Stomach smooth muscle (tissue), 2 donors: ENCODE data around the gene FAT1.

Experiments
- H3K27ac ChIP-seq: one replicate; pipeline ENCODE4 v1.7.0; 2013; ENCODE audit warnings: mild to moderate bottlenecking, low read length, inconsistent platforms
- H3K27me3 ChIP-seq, 2 donors: one replicate each; pipeline ENCODE4 v1.7.0; 2013; ENCODE audit warnings: low read length in 2 of 2; ENCODE audit not compliant: insufficient read depth in 2 of 2, control insufficient read depth in 1 of 2
- H3K36me3 ChIP-seq, 2 donors: one replicate each; pipeline ENCODE4 v1.7.0; 2013; ENCODE audit warnings: low read length in 2 of 2; ENCODE audit not compliant: control insufficient read depth in 2 of 2, insufficient read depth in 2 of 2
- H3K4me1 ChIP-seq: one replicate; pipeline ENCODE4 v1.7.0; 2013; ENCODE audit warnings: low read length; ENCODE audit not compliant: control insufficient read depth, insufficient read depth
- H3K4me3 ChIP-seq, 2 donors: one replicate each; pipeline ENCODE4 v1.7.0; 2013; ENCODE audit warnings: low read length in 2 of 2
- H3K9ac ChIP-seq, 2 donors: one replicate each; pipeline ENCODE4 v1.7.0; 2013; ENCODE audit warnings: low read length in 2 of 2, mild to moderate bottlenecking in 1 of 2
- H3K9me3 ChIP-seq, 2 donors: one replicate each; pipeline ENCODE4 v1.7.0; 2013; ENCODE audit warnings: low read length in 2 of 2; ENCODE audit not compliant: control insufficient read depth in 2 of 2
- donor health status: healthy.
- donor health status: Pancreatic carcinoma.

The FAT1 gene

DNA sequence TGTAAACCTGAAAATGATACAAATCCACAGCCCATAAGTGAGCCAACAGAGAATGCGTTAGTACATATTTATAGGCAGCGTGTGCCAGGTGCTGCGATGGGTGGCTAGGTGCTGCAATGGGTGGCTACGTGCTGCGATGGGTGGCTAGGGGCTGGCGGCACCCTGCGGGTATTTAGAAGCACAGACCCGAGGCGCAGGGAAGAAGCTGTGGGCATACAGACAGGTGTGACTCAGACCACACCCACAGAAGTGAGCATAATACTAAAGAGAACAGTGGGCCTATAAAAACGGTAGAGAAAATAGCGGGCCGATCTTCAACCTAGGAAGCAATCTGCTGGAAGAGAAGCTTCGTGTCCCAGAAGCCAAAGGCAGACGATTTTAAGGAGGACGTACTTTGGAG lies 81.1 kb downstream of the FAT1 start:
- no peaks in the 10 kb centered on the region for H3K27me3 ChIP-seq
- no peak overlapping the region for H3K9ac ChIP-seq
- no peaks in the 10 kb centered on the region for H3K9me3 ChIP-seq
- peaks cover 2 to 10% of the 10 kb centered on the region in 2 donors for H3K36me3 ChIP-seq
- no peak overlapping the region for H3K27ac ChIP-seq
- H3K4me3 ChIP-seq: no peak overlapping the region
- H3K4me1 ChIP-seq: peaks cover 4% of the 10 kb centered on the region

DNA sequence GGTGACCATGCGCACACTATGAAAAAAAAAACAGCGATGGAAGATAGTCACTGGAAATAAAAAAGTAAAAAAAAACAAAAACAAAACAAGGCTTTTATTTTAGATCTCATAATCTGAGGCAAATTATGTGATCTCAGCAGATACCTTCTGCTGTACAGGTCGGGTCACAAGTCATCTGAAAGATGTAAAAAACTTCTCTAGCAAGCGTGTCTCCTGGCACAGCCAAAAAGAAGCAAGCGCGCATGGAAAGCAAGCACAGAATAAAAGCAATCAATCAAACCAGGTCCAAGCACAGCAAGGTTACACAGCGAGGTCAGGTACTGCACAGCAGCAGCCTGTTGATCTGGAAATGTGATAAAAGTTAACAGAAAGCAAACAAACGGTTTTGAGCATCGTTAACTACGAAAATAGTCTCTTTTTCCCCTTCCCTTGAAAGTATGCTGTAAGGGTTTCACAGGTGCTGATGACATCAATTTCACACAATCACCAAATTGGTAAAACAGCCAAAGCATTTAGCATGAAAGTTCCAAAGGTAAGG lies 89.0 kb downstream of the FAT1 start:
- peaks cover 34% of the 10 kb centered on the region in 2 donors for H3K36me3 ChIP-seq
- H3K27ac ChIP-seq: no peak overlapping the region
- no peaks in the 10 kb centered on the region for H3K27me3 ChIP-seq
- no peaks in the 10 kb centered on the region for H3K4me1 ChIP-seq
- H3K4me3 ChIP-seq: no peak overlapping the region
- no peak overlapping the region for H3K9ac ChIP-seq
- H3K9me3 ChIP-seq: no peaks in the 10 kb centered on the region

DNA sequence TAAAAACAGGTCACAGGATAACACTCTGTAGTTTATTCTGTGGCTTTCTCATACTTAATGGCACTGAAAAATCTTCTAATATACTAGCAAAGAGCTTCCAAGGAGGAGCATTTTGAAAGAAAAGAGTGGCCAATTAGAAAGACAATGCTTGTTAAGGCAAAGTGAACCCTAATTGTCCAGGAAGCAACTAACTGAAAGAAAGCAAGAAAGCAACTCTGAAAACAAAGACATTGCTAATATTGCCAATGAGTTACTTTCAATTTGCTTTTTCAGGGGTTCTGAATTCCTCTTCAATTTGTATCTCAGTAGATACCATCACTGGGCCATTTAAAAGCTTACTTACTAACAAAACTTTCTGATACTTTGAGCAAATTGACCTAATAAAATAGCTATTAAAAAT lies 89.8 kb downstream of the FAT1 start:
- Histone ChIP-seq H3K4me1 (no peaks in the 10 kb centered on the region), H3K36me3 (peaks cover 29 to 36% of the 10 kb centered on the region in 2 donors)

GRCh38 chr4:186630128-186630527 lies 93.5 kb downstream of the FAT1 start:
- Histone ChIP-seq H3K4me1 (no peaks in the 10 kb centered on the region), H3K27me3 (no peaks in the 10 kb centered on the region), H3K9ac (no peak overlapping the region), H3K27ac (no peak overlapping the region), H3K36me3 (peaks cover 33 to 41% of the 10 kb centered on the region in 2 donors), H3K9me3 (no peaks in the 10 kb centered on the region), H3K4me3 (no peak overlapping the region)

More for the DNA sequence above, 89.8 kb downstream of the FAT1 start:
- H3K4me3 ChIP-seq: no peak overlapping the region
- no peak overlapping the region for H3K9ac ChIP-seq
- H3K27me3 ChIP-seq: no peaks in the 10 kb centered on the region
- no peak overlapping the region for H3K27ac ChIP-seq
- H3K9me3 ChIP-seq: no peaks in the 10 kb centered on the region

DNA sequence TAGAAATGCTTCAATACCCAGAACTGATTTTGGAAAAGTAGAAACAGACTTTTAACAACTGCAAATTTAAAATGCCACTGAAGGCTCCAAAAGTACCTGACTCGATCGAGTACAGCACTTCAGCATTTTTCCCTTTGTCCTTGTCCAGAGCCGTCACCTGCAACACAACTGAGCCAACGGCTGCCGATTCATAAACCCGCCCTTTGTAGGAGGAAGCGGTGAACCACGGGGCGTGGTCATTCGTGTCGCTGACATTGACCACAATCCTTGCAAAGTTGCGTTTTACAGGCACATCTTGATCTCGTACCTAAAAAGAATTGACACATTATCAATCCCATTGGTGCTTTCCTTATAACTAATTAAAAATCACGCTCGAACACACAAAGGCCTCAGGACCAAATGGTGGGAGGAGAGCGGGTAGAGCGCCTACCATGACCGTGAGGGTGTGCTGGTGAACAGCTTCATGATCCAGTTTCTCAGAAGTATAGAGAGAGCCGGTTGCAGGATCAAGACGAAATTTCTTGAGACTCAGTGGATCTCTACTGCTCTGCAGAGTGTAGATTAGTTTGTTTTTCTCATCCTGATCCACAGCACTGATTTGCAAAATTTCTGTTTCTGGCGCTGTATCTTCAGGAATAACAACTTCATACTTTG lies 95.5 kb downstream of the FAT1 start:
- Histone ChIP-seq H3K4me1 (no peaks in the 10 kb centered on the region), H3K9me3 (no peaks in the 10 kb centered on the region), H3K4me3 (no peak overlapping the region), H3K27ac (no peak overlapping the region), H3K27me3 (no peaks in the 10 kb centered on the region), H3K36me3 (peaks cover 30 to 36% of the 10 kb centered on the region in 2 donors), H3K9ac (no peak overlapping the region)

DNA sequence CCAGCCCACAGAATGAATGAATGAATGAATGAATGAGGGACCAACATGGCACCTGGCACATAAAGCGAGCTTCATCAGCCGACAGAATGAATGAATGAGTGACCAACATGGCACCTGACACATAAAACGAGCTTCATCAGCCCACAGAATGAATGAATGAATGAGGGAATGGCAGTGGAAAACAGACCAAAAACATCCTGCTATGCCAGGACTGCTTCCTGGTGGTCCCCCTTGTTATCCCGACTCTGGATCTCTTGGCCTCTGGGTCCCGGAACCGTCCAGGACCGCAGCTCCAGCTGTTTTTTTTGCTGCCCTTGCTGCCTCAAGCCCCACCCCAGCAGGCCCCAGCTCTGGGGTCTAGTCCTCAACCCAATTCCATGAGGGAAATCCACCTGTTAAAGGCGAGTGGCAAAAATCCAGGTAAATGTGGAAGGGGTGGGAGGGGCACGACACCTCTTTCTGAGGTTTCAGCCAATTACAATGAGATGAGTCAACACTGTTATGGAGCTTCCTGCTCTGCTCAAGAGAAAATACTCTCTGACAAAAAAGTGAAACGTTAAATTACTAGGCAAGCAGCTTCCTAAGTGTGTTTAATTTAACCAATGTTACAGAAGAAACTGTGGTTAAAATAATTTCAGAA lies 96.3 kb downstream of the FAT1 start:
- H3K36me3 ChIP-seq: peaks cover 31 to 34% of the 10 kb centered on the region in 2 donors

GRCh38 chr4:186624951-186625350 lies 98.7 kb downstream of the FAT1 start:
- H3K4me1 ChIP-seq: no peaks in the 10 kb centered on the region
- H3K9me3 ChIP-seq: no peaks in the 10 kb centered on the region
- peaks cover 29 to 32% of the 10 kb centered on the region in 2 donors for H3K36me3 ChIP-seq
- no peaks in the 10 kb centered on the region for H3K27me3 ChIP-seq
- H3K4me3 ChIP-seq: no peak overlapping the region
- no peak overlapping the region for H3K9ac ChIP-seq
- H3K27ac ChIP-seq: no peak overlapping the region

More for the DNA sequence above, 96.3 kb downstream of the FAT1 start:
- no peak overlapping the region for H3K27ac ChIP-seq
- H3K9me3 ChIP-seq: no peaks in the 10 kb centered on the region
- H3K9ac ChIP-seq: no peak overlapping the region
- H3K4me3 ChIP-seq: no peak overlapping the region
- no peaks in the 10 kb centered on the region for H3K27me3 ChIP-seq
- no peaks in the 10 kb centered on the region for H3K4me1 ChIP-seq

GRCh38 chr4:186623546-186623945 lies 100.1 kb downstream of the FAT1 start:
- Histone ChIP-seq H3K4me1 (no peaks in the 10 kb centered on the region), H3K27me3 (no peaks in the 10 kb centered on the region), H3K27ac (no peak overlapping the region), H3K9me3 (no peaks in the 10 kb centered on the region), H3K4me3 (no peak overlapping the region), H3K36me3 (peaks cover 37 to 43% of the 10 kb centered on the region in 2 donors), H3K9ac (no peak overlapping the region)

GRCh38 chr4:186622788-186623464 lies 100.7 kb downstream of the FAT1 start:
- H3K9ac ChIP-seq: no peak overlapping the region
- no peak overlapping the region for H3K27ac ChIP-seq
- no peaks in the 10 kb centered on the region for H3K27me3 ChIP-seq
- H3K4me3 ChIP-seq: no peak overlapping the region
- H3K4me1 ChIP-seq: no peaks in the 10 kb centered on the region
- H3K9me3 ChIP-seq: no peaks in the 10 kb centered on the region
- H3K36me3 ChIP-seq: peaks cover 38% of the 10 kb centered on the region in 2 donors

GRCh38 chr4:186621959-186622553 lies 101.6 kb downstream of the FAT1 start:
- H3K4me1 ChIP-seq: no peaks in the 10 kb centered on the region
- no peaks in the 10 kb centered on the region for H3K27me3 ChIP-seq
- no peak overlapping the region for H3K27ac ChIP-seq
- H3K9me3 ChIP-seq: no peaks in the 10 kb centered on the region
- H3K4me3 ChIP-seq: no peak overlapping the region
- H3K9ac ChIP-seq: no peak overlapping the region
- peaks cover 31 to 36% of the 10 kb centered on the region in 2 donors for H3K36me3 ChIP-seq
